K562 (cell line): ENCODE measurements around the gene GLRX5. TPM values are rescaled to one million over a fixed set of nuclear protein-coding genes. Genes with fewer than 3 reads are reported as not detected.

Source experiments
- ATAC-seq: fragments of 200-7000 bp; cut with Tn5 transposase; 3 replicates; pipeline ENCODE4 v1.9.1; 2020; ENCODE audit warnings: moderate library complexity
- BruUV-seq: library from RNA; stranded (reverse); fragments of 400-500 nt; replicated peaks from 2 replicates; lab custom pipeline; 2021; lab: Mats Ljungman, UMichigan
- CTCF ChIA-PET: fragments of 300-600 bp; formaldehyde crosslinking; extraction: SDS; loops from one replicate; lab custom pipeline; 2021; ENCODE audit warnings: low intra/inter-chr PET ratio; lab: Yijun Ruan, JAX
- POLR2A ChIA-PET: fragments of 300-600, 350-650 bp; sonication (Branson Sonifier 250); formaldehyde crosslinking; extraction: SDS; loops from one replicate; lab custom pipeline; 2021; ENCODE audit warnings: antibody characterized with exemption, inconsistent platforms; lab: Yijun Ruan, JAX
- DNase-seq, 4 experiments: peaks; one replicate each; pipeline versions ENCODE4 v3.0.0 to v3.0.0-alpha.2; 2011 to 2018; ENCODE audit warnings: low spot score in 3 of 4, mixed read lengths in 3 of 4; ENCODE audit errors: extremely low read depth in 1 of 4
- FAIRE-seq: peaks from 2 replicates; lab custom pipeline; 2011; peaks lifted over from hg19 to GRCh38; lab: Jason Lieb, UNC
- H2AFZ ChIP-seq: 2 replicates; pipeline ENCODE4 v1.6.0; 2011; ENCODE audit warnings: low read depth, low read length, control low read depth, inconsistent platforms
- H3K27ac ChIP-seq: fragments of 200-600 bp; 3 replicates; pipeline ENCODE4 v1.8.0; 2011; ENCODE audit warnings: low read depth, mild to moderate bottlenecking, control low read depth, inconsistent platforms, low read length, moderate library complexity, mixed read lengths; ENCODE audit errors: extremely low read depth
- H3K27me3 ChIP-seq, 2 experiments: fragments of 300-600 bp in 1 of 2; 2 replicates in 1 of 2; 3 replicates in 1 of 2; pipeline versions ENCODE4 v1.6.0 to v1.8.0; 2011; ENCODE audit warnings: inconsistent platforms in 2 of 2, low read length in 2 of 2, mild to moderate bottlenecking in 1 of 2, mixed read lengths in 1 of 2, moderate library complexity in 1 of 2; ENCODE audit not compliant: control insufficient read depth in 2 of 2, insufficient read depth in 2 of 2
- H3K36me3 ChIP-seq: fragments of 300-600 bp; 3 replicates; pipeline ENCODE4 v1.8.0; 2011; ENCODE audit warnings: mild to moderate bottlenecking, low read length, inconsistent platforms; ENCODE audit not compliant: control insufficient read depth, insufficient read depth
- H3K4me1 ChIP-seq, 2 experiments: fragments of 200-600 bp in 1 of 2; replicated peaks in 1 of 2; 2 replicates in 1 of 2; 3 replicates in 1 of 2; pipeline versions ENCODE4 v1.5.1 to v1.8.0; 2011; ENCODE audit warnings: inconsistent platforms in 2 of 2, low read length in 2 of 2, mild to moderate bottlenecking in 1 of 2, mixed read lengths in 1 of 2, moderate library complexity in 1 of 2; ENCODE audit not compliant: control insufficient read depth in 2 of 2, insufficient read depth in 2 of 2
- H3K4me2 ChIP-seq: 2 replicates; pipeline ENCODE4 v1.6.1; 2011; ENCODE audit warnings: low read length, control low read depth, inconsistent platforms, mixed read lengths; ENCODE audit not compliant: insufficient read depth
- H3K4me3 ChIP-seq: fragments of 200-600 bp; sonication (generic), shearing (Covaris generic); 2 replicates; pipeline ENCODE4 v1.5.1; 2016; ENCODE audit warnings: control low read depth, inconsistent platforms
- H3K79me2 ChIP-seq: fragments of 200-600 bp; 3 replicates; pipeline ENCODE4 v1.8.0; 2011; ENCODE audit warnings: low read length, inconsistent platforms; ENCODE audit not compliant: control insufficient read depth, insufficient read depth
- H3K9ac ChIP-seq, 2 experiments: 2 replicates each; pipeline versions ENCODE4 v1.6.0 to v1.6.1; 2011; ENCODE audit warnings: low read depth in 2 of 2, low read length in 2 of 2, control low read depth in 1 of 2, inconsistent platforms in 1 of 2, mild to moderate bottlenecking in 1 of 2, mixed read lengths in 1 of 2; ENCODE audit not compliant: insufficient read depth in 1 of 2
- H3K9me1 ChIP-seq: one replicate; pipeline ENCODE4 v1.6.0; 2011; ENCODE audit warnings: inconsistent platforms, mild to moderate bottlenecking, low read length, moderate library complexity; ENCODE audit not compliant: control insufficient read depth, insufficient read depth
- H3K9me3 ChIP-seq: replicated peaks from 2 replicates; pipeline ENCODE4 v1.5.1; 2011; ENCODE audit warnings: low read depth, low read length, inconsistent platforms; ENCODE audit not compliant: control insufficient read depth, insufficient read depth
- H4K20me1 ChIP-seq: replicated peaks from 2 replicates; pipeline ENCODE4 v1.6.1; 2011; ENCODE audit warnings: low read length, inconsistent platforms, mixed read lengths; ENCODE audit not compliant: control insufficient read depth, insufficient read depth
- FOXK2 ChIP-seq, 2 experiments: fragments of 450-650 bp; IDR thresholded peaks in 1 of 2; conservative IDR thresholded peaks in 1 of 2; 2 replicates each; pipeline ENCODE4 v1.6.1; 2016; ENCODE audit warnings: low read depth in 2 of 2, mild to moderate bottlenecking in 1 of 2
- MAFF ChIP-seq: IDR thresholded peaks from 2 replicates; pipeline ENCODE4 v1.6.1; 2012; ENCODE audit warnings: low read length, improper control_type of control experiment
- MEIS2 ChIP-seq: fragments of 450-650 bp; IDR thresholded peaks from 2 replicates; pipeline ENCODE4 v1.6.1; 2014; ENCODE audit warnings: mild to moderate bottlenecking; ENCODE audit not compliant: partially characterized antibody
- ZBTB40 ChIP-seq, 2 experiments: fragments of 450-650 bp in 1 of 2; sonication (generic) in 1 of 2; formaldehyde crosslinking in 1 of 2; IDR thresholded peaks; 2 replicates each; pipeline versions ENCODE4 v1.7.1 to v1.9.0; 2016 to 2022; ENCODE audit warnings: inconsistent platforms in 1 of 2, mild to moderate bottlenecking in 1 of 2, missing genetic modification reagents in 1 of 2
- ZNF184 ChIP-seq: sonication (generic); formaldehyde crosslinking; IDR thresholded peaks from 2 replicates; pipeline ENCODE4 v1.5.0; 2020; ENCODE audit warnings: missing genetic modification reagents
- WGBS: fragments of 100-300 bp; shearing (Covaris generic); methylation state at CpG from one replicate; pipeline ENCODE4 v1.1.6; 2016; ENCODE audit warnings: low coverage, mixed read lengths; ENCODE audit not compliant: insufficient coverage; ENCODE audit errors: missing lambda C conversion rate; 5-methylcytosine and 5-hydroxymethylcytosine counted together
- in situ Hi-C: fragments of 300-500 bp; cut with MboI; formaldehyde crosslinking; loops from 4 replicates; pipeline ENCODE4 v1.15.0; 2018; ENCODE audit warnings: inconsistent platforms, mixed read lengths
- intact Hi-C: fragments of 100-400 bp; cut with micrococcal nuclease; formaldehyde crosslinking; loops from 2 replicates; pipeline ENCODE4 v1.14.2; 2022
- polyA plus RNA-seq, 8 experiments: library from polyadenylated mRNA; depleted of rRNA in 4 of 8; stranded (reverse) in 5 of 8; unstranded in 3 of 8; fragments of >200 nt; fragmentation: Nextera tagmentation in 2 of 8; fragmentation: Illumina TruSeq in 1 of 8; extraction: Ambion mirVana in 2 of 8; extraction: Trizol in 1 of 8; gene quantifications; 2 replicates each; pipeline versions ENCODE4 v1.2.1 to v1.2.3, GENCODE V29; 2011 to 2014; ENCODE audit warnings: inconsistent platforms in 1 of 8, missing spikeins in 1 of 8
- total RNA-seq, 7 experiments: library from RNA; depleted of rRNA in 6 of 7; stranded (reverse); fragments of >200 nt in 6 of 7; fragmentation: Illumina TruSeq in 2 of 7; extraction: Trizol in 2 of 7; gene quantifications; 2 replicates each; pipeline versions ENCODE4 v1.2.1 to v1.2.3, GENCODE V29; 2011 to 2021; ENCODE audit warnings: low replicate concordance in 1 of 7

GLRX5 gene
- total and polyA plus RNA-seq, 9 of the 15 experiments (the other 6 are each of a cell fraction or from before 2014, with no cell fraction given): 16.7 to 96.8 (median 66.8) TPM

- in situ Hi-C loops (no loop called here), intact Hi-C loops (no loop called here)
- BruUV-seq: no TSS peak
- Histone ChIP-seq H3K4me2 (no peak overlapping the region), H3K4me1 (peaks cover 0 to 2% of the 10 kb centered on the region in 2 experiments; a peak in 3 of 5 replicates), H3K4me3 (no peak overlapping the region), H3K27me3 (no peaks in the 10 kb centered on the region; a peak in 1 of 5 replicates), H3K9ac (no peak overlapping the region), H3K27ac (no peak overlapping the region), H3K79me2 (no peaks in the 10 kb centered on the region), H3K36me3 (no peaks in the 10 kb centered on the region), H3K9me3 (no peaks in the 10 kb centered on the region), H4K20me1 (no peaks in the 10 kb centered on the region; the same call in 1 of the 2 replicates), H3K9me1 (no peaks in the 10 kb centered on the region), H2AFZ (no peak overlapping the region)
- TF ChIP-seq MAFF: no peak
- TF ChIP-seq FOXK2 (conservative IDR thresholded peaks at IDR 0.05 in 1 of 2, IDR thresholded peaks at IDR 0.05 in 1 of 2; ENCODE audit: low read depth in 2 of 2): no peak
- no peak for TF ChIP-seq ZNF184 (CRISPR knock-in tag)
- peak; percentile 4 for TF ChIP-seq MEIS2
- peak; percentile 83 for TF ChIP-seq ZBTB40 (IDR thresholded peaks at IDR 0.05)
- TF ChIP-seq ZBTB40 (CRISPR knock-in tag; IDR thresholded peaks at IDR 0.05): peak; percentile 70
- ATAC-seq: no peak
- WGBS: 37% methylated on average over 8 of the region's 9 CpGs
- POLR2A ChIA-PET: no interaction called here
- FAIRE-seq: no peak
- CTCF ChIA-PET: no interaction called here
- no peak for DNase-seq
Observed at GRCh38 chr14:95497561-95498011, 37.3 kb upstream of the GLRX5 start.
